MM.1S (cell line): ENCODE measurements around the gene CNTRL.

Experiments used
- CTCF ChIP-seq: fragments of 300-600 bp; sonication (generic); IDR thresholded peaks from 2 replicates; pipeline ENCODE4 v1.5.1; 2016; ENCODE audit warnings: antibody characterized with exemption, low read length, mixed read lengths
- EZH2 ChIP-seq: fragments of 300-600 bp; sonication (generic); optimal IDR thresholded peaks from 2 replicates; pipeline ENCODE3; 2017; ENCODE audit warnings: low read depth, mild to moderate bottlenecking, antibody characterized with exemption, low read length, mixed read lengths
- EZH2phosphoT487 ChIP-seq: fragments of 300-600 bp; sonication (generic); IDR thresholded peaks from 2 replicates; pipeline ENCODE4 v1.6.1; 2018; ENCODE audit warnings: antibody characterized with exemption, low read length

GRCh38 chr9:121154782-121155181, 80.0 kb downstream of the CNTRL start:
- TF ChIP-seq CTCF (no peak), EZH2 (no peak), EZH2phosphoT487 (no peak)
